Measurements from ENCODE around the gene NRXN2.

- TF ChIP-seq CTCF (IDR thresholded peaks at IDR 0.05) = no peak
- no peak for TF ChIP-seq POLR2A (IDR thresholded peaks at IDR 0.05)
Measured at GRCh38 chr11:64566915-64567891, 155.8 kb downstream of the NRXN2 start.
